Measurements from ENCODE around the gene B4GALT6.

Gene B4GALT6

GRCh38 chr18:31694297-31694696, 9.9 kb upstream of the B4GALT6 start:
- in situ Hi-C loops (cut with MboI; ENCODE audit: low sequenced_read_pairs), result no loop called here

- in situ Hi-C loops (cut with MboI; ENCODE audit: low sequenced_read_pairs), result no loop called here
Measured at GRCh38 chr18:31688606-31689005, 4.2 kb upstream of the B4GALT6 start.

GRCh38 chr18:31686986-31687928, 2.9 kb upstream of the B4GALT6 start:
- in situ Hi-C loops (cut with MboI; ENCODE audit: low sequenced_read_pairs), result no loop called here

GRCh38 chr18:31686572-31686971, 2.2 kb upstream of the B4GALT6 start:
- in situ Hi-C loops (cut with MboI; ENCODE audit: low sequenced_read_pairs), result no loop called here

GRCh38 chr18:31685097-31686082, 1.0 kb upstream of the B4GALT6 start:
- in situ Hi-C loops (cut with MboI; ENCODE audit: low sequenced_read_pairs), result no loop called here

GRCh38 chr18:31683968-31684278, 458 bp downstream of the B4GALT6 start:
- in situ Hi-C loops (cut with MboI; ENCODE audit: low sequenced_read_pairs), result no loop called here

GRCh38 chr18:31683106-31683505, 1.3 kb downstream of the B4GALT6 start:
- in situ Hi-C loops (cut with MboI; ENCODE audit: low sequenced_read_pairs), result no loop called here

GRCh38 chr18:31680831-31681568, 3.4 kb downstream of the B4GALT6 start:
- in situ Hi-C loops (cut with MboI; ENCODE audit: low sequenced_read_pairs), result no loop called here

GRCh38 chr18:31680433-31680811, 4.0 kb downstream of the B4GALT6 start:
- in situ Hi-C loops (cut with MboI; ENCODE audit: low sequenced_read_pairs), result no loop called here

- in situ Hi-C loops (cut with MboI; ENCODE audit: low sequenced_read_pairs), result no loop called here
Measured at GRCh38 chr18:31679791-31680432, 4.5 kb downstream of the B4GALT6 start.

GRCh38 chr18:31679133-31679742, 5.1 kb downstream of the B4GALT6 start:
- in situ Hi-C loops (cut with MboI; ENCODE audit: low sequenced_read_pairs), result no loop called here

- in situ Hi-C loops (cut with MboI; ENCODE audit: low sequenced_read_pairs), result no loop called here
Measured at GRCh38 chr18:31678425-31678824, 6.0 kb downstream of the B4GALT6 start.

GRCh38 chr18:31677592-31677991, 6.8 kb downstream of the B4GALT6 start:
- in situ Hi-C loops (cut with MboI; ENCODE audit: low sequenced_read_pairs), result no loop called here

- in situ Hi-C loops (cut with MboI; ENCODE audit: low sequenced_read_pairs), result no loop called here
Measured at GRCh38 chr18:31675404-31675803, 9.0 kb downstream of the B4GALT6 start.

- in situ Hi-C loops (cut with MboI; ENCODE audit: low sequenced_read_pairs), result no loop called here
Measured at GRCh38 chr18:31672628-31673135, 11.7 kb downstream of the B4GALT6 start.

- in situ Hi-C loops (cut with MboI; ENCODE audit: low sequenced_read_pairs), result no loop called here
Measured at GRCh38 chr18:31671951-31672350, 12.4 kb downstream of the B4GALT6 start.

- in situ Hi-C loops (cut with MboI; ENCODE audit: low sequenced_read_pairs), result no loop called here
Measured at GRCh38 chr18:31669541-31669940, 14.8 kb downstream of the B4GALT6 start.

GRCh38 chr18:31667185-31667584, 17.2 kb downstream of the B4GALT6 start:
- in situ Hi-C loops (cut with MboI; ENCODE audit: low sequenced_read_pairs), result no loop called here

GRCh38 chr18:31666055-31666454, 18.3 kb downstream of the B4GALT6 start:
- in situ Hi-C loops (cut with MboI; ENCODE audit: low sequenced_read_pairs), result no loop called here

GRCh38 chr18:31664101-31664500, 20.3 kb downstream of the B4GALT6 start:
- in situ Hi-C loops (cut with MboI; ENCODE audit: low sequenced_read_pairs), result no loop called here

Measured in hTERT RPE-1 (cell line).